ENCODE data around the gene PRKCD.

The PRKCD gene

DNA sequence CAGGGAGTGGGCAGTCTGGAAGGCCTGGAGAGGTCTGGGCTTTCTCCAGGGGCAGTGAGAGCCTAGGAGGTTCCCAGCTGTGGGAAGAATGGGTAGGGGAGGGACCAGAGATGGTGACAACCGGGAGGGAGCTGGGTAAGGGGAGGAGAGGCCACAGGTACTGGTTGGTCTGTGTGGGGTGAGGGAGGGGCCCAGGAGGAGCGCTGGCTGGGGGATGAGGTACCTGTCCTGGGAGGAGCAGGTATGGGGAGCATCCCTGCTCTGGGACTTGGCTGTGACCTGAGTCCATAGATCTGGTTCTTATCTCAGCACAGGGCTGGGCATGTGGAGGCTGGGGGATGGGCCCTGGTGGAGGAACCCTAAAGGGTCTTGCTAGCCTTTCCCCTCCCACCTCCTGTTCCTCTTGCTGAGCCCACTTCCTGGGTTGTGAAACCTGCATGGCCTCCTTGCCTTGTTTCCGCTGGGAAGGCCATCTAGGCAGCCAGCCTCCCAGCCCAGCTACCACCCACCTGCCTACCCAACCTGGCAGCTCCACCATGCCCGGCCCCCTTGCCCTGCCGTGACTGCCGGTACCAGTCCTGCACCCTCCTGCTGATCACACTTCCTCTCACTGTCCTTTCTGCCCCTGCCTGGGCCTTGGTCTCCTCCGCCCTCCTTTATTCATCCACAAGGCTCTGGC is 11.0 kb downstream of the PRKCD start:
- DNase-seq, result no peak

DNA sequence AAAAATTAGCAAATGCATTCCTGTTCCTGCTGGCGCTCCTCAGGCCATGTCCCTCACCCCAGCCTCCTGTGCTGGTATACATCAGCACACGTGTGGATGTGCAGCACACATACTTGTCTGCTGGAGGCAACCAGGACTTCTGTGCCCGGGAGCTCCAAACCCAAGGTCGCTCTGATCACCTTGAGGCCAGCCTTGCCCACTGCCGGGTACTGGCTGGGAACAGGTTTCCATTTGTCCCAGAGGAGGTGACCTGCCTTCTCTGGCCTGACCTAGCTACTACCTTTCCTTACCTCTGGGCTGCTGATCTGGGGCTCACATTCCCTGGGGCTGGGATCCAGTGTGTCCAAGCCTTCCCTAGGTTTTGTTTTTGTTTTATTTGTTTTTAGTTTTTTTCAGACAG is 12.1 kb downstream of the PRKCD start:
- DNase-seq, result no peak

DNA sequence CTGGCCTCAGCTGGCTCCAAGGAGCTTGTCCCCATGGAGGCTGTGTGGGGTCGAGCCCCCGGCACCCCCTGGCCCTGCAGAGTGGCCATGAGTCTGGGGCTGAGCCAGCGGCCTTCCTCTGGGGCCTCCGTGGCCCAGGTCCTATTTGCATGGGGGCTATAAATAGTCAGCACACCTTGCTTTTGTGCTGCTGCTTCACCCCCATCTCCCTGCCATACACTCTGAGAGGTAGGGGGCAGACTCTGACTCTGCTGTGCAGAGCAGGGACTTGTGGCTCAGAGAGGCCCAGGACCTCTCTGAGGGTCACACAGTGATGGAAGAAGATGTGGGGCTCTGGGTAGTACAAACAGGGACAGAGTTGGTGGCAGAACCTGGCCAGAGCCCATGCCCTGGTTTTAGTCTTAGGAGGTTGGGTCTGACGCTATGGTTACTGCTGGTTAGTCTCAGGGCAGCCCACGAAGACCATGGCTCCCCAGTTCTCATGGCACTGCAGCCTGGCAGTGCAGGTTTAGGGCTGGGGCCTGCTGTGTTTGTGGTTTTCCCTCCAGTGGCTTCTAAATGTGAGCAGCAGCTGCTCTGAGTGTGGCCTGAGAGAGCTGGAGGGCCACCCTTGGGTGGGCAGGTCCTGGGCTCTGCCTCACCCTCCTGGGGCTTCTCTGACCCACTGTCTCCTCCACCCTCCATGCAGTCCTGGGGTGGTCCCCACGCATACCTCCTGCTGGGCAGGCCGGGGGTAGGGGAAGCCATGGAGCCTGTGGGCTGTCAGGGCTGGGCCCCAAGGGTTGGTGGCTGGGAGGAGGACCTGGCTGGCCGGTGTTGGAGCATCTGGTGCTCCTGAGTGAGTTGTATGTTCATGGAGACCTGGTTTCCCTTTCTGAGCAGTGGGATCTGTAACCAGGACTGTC is 13.6 kb downstream of the PRKCD start:
- no peak for DNase-seq

DNA sequence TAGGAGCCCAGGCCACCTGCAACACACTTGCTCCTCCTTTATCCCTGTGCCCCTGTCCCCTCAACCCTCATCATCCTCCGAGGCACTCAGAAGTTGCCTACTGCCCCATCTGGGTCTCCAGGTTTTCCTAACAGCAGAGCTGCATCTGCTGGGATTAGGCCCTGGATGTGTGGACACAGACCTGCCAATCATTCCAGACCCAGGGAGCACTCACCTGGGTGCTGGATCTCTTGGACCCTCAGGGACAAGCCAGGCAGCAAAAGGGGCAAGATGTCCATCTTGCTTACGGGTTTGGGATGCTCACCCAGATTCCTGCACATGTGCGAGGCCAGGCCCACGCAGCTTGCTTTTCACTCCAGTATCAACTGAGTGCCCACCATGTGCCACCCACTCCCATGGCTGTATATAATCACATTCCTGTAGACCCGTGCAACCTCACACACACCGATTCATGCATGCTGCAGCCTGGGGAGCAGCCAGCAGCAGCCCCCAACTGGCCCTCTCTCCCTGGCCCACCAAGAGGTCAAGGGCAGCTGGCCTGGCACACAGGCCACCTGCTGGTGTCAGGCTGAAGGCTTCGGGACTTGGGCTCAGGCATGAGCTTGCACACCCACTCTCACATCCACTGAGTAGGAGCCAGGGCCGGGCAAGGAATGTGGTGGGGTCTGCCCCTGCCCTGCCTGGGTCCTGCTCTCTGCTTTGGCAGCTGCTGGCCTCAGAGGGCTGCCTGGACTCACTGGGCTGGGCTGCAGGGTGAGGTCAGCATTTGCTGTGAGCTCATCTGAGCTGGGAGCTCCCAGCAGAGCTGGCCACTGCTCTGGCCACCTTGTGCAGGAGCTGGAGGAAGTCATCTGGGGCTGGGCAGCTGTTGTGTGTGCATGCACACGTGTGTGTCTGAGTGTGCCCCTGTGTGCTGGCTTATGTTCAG is 14.9 kb downstream of the PRKCD start:
- no peak for DNase-seq

DNA sequence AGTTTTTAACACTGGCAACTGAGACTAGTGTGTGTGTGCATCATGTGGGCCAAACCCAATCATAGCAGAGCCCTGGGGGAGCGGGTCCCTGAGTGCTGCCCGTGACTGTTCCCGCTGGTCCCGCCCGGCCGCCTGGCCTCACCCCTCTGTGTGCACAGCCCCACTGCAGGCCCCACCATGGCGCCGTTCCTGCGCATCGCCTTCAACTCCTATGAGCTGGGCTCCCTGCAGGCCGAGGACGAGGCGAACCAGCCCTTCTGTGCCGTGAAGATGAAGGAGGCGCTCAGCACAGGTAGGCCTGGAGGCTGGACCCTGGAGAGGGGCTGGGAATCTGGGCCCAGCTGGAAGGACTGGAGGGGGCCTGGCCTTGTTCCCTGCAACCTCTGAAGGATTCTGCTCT is 17.2 kb downstream of the PRKCD start:
- no peak for DNase-seq

DNA sequence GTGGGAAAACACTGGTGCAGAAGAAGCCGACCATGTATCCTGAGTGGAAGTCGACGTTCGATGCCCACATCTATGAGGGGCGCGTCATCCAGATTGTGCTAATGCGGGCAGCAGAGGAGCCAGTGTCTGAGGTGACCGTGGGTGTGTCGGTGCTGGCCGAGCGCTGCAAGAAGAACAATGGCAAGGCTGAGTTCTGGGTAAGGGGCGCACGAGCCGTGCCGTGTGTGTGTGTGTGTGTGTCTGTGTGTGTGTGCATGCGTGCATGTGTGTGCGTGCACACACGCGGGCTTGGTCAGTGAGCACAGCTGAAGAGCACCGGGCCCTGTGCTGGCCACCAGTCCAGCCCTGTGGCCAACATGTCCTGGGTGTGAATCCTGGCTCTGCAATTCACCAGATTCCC is 18.6 kb downstream of the PRKCD start:
- no peak for DNase-seq

DNA sequence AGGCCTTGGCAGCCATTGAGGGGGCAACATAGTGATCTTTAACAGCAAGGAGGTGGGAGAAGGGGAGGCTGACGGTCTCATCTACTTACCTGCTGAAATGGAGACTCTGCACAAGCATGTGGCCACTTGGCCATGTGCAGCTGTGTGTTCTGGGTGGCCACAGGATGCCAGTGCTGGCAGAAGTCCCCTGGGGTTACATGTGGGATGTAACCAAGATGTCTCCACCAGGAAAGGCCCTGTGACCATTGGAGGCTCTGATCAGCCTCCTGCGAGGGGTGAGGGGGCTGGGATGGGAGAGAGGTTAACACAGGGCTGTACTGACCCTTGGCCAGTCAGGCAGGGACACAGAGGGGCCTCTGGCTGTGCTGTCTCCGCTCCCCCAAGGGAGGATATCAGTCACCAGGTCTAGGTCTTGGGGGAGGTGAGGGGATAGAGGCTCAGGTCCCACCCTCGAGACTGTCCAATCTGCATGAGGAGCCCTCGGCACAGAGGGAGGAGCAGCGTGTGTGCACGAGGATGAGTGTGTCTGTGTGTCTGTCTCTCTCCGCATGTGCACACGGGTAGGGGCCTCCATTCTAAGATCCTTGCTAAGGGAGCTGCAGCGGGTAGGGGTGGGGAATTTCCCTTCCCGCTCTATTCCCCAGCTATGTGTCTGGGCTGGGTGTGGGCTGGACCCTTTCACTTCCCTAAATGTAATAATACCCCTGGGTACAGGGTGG is 19.5 kb downstream of the PRKCD start:
- DNase-seq, result no peak

DNA sequence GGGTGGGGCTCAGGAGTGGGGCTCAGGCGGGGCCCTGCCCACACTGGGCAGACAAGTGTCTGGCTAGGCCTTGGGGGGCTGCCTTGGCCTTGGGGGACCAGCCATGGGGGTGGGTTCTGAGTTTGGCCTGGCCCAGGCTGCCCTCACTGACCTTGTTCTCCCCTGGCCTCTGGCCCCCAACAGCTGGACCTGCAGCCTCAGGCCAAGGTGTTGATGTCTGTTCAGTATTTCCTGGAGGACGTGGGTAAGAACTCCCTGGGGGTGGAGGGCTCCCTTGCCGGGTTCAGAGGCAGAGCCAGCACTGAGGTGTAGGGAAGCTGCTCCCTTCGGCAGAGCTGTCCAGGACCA is 20.0 kb downstream of the PRKCD start:
- no peak for DNase-seq

DNA sequence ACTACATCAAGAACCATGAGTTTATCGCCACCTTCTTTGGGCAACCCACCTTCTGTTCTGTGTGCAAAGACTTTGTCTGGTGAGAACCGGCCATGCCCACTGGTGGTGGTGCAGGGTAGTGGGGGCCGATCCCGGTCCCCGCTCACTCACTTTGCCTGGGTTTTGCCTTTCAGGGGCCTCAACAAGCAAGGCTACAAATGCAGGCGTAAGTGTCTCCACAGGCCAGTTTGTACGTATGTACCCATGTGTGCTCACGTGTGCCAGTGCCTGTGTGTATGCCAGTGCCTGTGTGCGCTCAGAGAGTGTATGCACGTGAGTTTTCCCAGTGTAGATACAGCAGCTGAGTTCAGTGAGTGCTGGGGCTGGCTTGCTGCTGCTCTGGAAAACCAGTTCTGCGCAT is 20.5 kb downstream of the PRKCD start:
- DNase-seq, result no peak

DNA sequence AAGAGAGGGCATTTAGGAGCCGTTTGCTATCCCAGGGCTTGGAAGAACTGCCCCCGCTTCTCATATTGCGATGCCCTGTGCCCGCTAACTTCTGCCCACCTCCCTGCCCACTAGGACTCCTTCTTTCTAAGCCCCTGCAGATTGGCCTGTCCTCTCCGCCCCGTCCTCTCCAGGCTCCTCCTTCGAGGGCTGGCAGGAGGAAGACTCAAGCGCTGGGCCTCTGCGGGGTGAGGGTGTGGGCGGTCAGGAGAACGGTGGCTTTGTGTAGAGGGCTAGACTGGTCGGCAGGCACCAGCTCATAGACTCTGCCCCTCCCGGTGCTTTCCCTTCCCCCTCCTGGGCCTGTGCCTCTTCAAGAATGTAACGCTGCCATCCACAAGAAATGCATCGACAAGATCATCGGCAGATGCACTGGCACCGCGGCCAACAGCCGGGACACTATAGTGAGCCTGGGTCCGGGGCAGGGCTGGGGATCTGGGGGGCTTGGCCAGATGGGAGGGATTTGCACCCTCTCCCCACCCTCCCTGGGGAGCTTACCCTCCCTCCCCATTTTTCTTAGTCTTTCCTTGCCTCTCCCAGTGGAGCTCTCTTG is 21.9 kb downstream of the PRKCD start:
- no peak for DNase-seq

DNA sequence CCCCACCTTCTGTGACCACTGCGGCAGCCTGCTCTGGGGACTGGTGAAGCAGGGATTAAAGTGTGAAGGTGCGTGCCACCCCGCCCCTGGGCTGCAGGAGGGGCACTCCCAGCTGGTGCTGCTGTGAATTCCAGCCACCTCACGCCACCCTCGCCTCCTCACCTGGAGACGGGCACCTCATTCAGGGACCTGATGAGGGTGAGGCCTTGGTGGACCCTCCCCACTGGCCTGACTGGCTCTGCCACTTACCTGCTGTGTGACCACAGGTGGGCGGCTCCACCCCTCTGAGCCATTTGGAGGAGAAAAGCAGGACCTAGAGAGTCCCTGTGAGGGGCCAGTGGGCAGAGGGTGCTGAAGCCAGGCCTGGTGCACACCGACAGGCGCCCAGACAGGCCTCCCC is 22.5 kb downstream of the PRKCD start:
- no peak for DNase-seq

DNA sequence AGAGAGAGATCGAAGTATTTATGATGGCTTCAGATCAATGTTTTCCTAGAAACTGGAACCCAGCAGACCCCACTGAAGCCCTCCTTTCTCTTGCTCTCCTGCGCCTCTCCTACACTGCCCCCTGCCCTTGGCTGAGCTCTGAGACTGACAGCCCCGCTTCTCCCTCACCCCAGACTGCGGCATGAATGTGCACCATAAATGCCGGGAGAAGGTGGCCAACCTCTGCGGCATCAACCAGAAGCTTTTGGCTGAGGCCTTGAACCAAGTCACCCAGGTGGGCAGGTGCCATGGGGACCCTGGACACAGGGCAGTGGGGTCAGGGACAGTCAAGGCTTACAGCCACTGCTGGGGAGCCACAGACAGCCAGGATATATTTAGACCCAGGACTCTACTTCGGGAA is 23.7 kb downstream of the PRKCD start:
- no peak for DNase-seq

DNA sequence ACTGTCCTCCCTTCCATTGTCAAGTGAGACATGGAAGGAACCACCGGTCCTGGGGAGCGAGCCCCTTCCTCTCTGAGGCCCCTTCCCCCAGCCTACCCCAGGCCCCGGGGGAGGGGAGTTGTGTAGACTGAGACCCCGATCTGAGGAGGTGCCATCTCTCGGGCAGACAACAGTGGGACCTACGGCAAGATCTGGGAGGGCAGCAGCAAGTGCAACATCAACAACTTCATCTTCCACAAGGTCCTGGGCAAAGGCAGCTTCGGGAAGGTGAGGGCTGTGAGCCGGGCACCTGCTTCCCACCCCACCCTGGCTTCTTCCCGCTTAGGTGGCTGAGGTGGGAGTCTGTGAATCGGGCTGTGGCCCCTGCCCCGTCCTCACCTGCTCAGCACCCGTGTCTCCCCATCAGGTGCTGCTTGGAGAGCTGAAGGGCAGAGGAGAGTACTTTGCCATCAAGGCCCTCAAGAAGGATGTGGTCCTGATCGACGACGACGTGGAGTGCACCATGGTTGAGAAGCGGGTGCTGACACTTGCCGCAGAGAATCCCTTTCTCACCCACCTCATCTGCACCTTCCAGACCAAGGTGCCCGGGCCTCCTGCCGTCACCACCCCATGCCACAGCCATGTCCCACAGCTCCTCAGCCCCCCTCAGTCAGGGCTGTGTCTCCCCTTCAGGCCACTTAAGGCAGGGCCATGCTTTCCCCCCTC is 24.9 kb downstream of the PRKCD start:
- no peak for DNase-seq

DNA sequence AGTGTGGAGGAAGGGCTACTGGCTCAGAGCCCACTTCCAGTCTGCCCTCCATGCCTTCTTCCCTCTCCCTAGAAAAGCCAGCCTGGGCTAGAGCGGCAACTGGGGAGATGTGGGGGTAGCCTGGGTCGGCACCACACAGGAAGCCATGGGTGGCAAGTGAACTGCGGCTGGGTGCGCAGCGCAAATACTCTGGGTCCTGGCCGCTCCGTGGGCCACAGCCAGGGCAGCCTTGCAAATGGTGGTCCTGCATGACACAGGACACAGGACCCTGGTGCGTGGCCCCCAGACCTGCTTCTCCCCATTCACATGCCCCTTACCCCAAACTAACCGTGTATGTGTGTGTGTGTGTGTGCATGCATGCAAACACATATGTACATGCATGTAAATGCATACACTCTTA is 25.7 kb downstream of the PRKCD start:
- DNase-seq, result no peak

DNA sequence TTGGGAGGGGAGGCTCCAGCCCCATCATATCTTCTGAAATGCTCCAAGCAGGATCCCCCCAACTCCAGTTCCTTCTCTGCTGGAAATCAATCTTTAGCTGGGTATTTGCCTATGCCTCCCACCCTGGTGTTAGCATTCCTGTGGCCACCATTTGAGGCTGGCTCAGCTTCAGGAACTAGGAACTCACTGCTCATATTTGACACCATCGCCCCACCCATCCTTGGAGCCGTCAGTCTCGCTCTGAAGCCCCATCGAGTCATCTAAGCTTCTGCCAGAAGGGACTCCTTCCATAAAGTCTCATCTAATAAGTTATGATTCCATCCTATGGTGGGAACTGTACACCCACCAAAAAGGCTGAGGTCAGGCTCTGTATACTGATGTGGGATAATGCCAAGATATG is 26.4 kb downstream of the PRKCD start:
- DNase-seq, result no peak

DNA sequence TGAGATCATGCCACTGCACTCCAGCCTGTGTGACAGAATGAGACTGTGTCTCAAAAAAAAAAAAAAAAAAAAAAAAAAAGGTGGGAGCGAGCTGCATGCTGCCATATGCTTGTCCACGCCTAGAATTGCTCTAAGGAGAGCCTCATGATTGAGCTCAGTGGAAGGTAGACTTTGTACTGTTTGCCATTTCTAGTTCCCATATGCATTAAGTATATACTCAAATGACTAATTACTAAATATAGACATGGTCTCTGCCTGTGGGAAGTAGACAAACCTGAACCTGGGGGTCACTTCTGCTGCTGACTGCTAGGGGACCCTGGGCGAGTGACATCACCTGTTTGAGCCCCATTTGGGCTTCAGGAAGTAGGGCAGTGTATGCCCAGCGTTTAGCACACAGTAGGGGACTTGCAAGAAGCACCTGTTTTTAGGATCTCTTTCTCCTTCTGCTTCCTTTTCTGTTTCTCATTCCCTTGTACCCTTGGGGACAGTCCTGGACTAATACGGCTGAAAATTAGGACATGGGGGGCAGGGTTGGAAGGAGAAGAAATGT is 27.2 kb downstream of the PRKCD start:
- DNase-seq, result no peak

DNA sequence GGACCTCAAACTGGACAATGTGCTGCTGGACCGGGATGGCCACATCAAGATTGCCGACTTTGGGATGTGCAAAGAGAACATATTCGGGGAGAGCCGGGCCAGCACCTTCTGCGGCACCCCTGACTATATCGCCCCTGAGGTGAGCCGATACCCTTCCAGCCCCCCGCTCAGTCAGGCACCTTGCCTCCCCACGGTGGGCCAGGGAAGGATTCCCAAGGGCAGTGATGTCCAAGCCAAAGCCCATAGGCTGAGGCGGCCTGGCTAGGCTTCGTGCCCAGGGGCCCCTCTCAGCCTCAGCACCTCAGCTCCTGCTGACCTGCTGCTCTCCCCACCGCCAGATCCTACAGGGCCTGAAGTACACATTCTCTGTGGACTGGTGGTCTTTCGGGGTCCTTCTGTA is 27.7 kb downstream of the PRKCD start:
- DNase-seq, result no peak

DNA sequence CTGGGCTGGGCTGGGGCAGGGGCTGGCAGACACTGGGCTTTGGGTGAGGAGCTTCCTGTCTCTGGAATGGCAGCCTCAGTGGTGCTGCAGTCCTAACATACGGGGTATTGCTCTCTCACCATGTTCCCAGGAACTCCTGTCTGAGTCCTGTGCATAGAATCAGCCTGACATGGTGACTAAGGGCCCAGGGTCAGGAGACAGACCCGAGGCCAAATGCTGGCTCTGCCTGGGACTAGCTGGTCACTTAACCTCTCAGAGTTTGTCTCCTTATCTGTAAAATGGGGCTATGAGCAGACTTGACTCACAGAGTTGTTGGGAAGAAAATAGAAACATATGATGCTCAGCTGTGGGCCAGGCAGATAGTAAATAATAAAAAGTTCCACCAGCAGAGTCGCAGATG is 28.3 kb downstream of the PRKCD start:
- no peak for DNase-seq

DNA sequence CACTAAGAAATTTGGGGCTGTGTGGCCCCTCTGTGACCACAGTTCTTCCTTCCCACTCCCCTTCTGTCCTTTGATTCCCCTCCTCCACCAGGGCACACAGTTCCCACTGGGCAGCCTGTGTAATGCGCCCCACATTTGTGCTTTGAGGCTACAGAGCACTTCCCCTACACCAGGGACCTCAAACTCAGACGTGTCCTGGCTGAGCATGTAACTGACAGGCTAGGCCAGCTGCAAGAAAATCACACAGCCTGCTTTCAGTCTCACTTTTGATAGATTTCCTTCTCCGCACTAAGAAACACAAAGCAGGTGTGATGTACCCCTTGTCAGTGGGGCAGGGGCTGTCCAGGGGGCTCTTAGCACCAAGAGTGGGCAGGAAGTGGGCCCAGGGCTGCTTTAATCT is 29.6 kb downstream of the PRKCD start:
- DNase-seq, result no peak

DNA sequence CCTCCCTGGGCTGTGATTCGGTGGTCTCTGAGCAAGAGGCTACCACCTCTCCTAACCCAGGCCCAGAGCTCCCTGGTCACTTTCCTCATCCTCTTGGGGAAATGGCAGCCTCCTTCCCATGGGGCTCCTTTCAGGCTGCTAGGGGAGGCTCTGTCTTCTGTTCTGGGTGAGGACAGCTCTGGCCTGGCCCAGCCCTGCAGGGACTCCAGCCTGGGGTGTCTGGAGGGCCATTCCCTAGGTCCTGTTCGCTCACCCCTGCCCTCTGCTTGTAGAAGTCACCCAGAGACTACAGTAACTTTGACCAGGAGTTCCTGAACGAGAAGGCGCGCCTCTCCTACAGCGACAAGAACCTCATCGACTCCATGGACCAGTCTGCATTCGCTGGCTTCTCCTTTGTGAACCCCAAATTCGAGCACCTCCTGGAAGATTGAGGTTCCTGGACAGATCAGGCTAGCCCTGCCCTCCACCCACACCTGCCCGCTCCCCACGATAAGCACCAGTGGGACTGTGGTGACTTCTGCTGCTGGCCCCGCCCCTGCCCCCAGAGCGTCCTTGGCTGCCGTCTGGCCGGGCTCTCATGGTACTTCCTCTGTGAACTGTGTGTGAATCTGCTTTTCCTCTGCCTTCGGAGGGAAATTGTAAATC is 30.9 kb downstream of the PRKCD start:
- no peak for DNase-seq

DNA sequence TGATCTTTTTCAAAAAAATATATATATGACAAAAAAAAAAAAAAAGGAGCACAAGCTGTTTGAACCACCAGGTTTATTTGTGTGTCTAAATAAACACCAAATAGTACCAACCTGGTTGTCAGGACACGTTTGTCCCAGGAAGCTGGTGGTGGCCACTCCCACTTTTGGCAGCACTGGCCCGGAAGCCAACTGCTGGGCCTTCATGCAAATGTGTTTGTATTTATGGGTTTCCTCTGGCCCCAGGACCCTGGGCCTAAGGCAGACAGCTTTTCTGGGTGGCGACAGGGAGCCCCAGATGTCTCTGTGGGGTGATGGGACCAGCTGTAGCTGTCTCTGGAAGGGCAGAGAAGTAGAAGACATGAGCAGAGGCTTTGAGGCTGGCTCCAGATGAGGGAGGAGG is 31.6 kb downstream of the PRKCD start:
- no peak for DNase-seq
